Neural cell (in vitro differentiated cells): ENCODE measurements around the gene NUP98. TPM values are rescaled to one million over a fixed set of nuclear protein-coding genes. Genes with fewer than 3 reads are reported as not detected.

Source experiments
- H2AFZ ChIP-seq: fragments of 200-600, 300-800 bp; sonication (generic), shearing (Covaris generic); 2 replicates; pipeline ENCODE4 v1.6.0; 2014; ENCODE audit warnings: low read depth, mild to moderate bottlenecking, antibody characterized with exemption, low read length, moderate library complexity
- H3F3A ChIP-seq: fragments of 200-600 bp; shearing (Covaris generic); 2 replicates; pipeline ENCODE4 v1.6.1; 2016; ENCODE audit warnings: mild to moderate bottlenecking, moderate library complexity, mixed read lengths, antibody characterized with exemption, low read length; ENCODE audit not compliant: insufficient read depth, poor library complexity, severe bottlenecking
- H3K27ac ChIP-seq: fragments of 200-600, 300-800 bp; sonication (generic), shearing (Covaris generic); 2 replicates; pipeline ENCODE4 v1.5.1; 2014; ENCODE audit warnings: mild to moderate bottlenecking, low read length, moderate library complexity
- H3K27me3 ChIP-seq: fragments of 300-800, 200-600 bp; sonication (generic), shearing (Covaris generic); 2 replicates; pipeline ENCODE4 v1.6.0; 2014; ENCODE audit warnings: mild to moderate bottlenecking, low read depth, low read length, moderate library complexity; ENCODE audit not compliant: insufficient read depth
- H3K36me3 ChIP-seq: fragments of 300-800, 200-600 bp; sonication (generic), shearing (Covaris generic); 2 replicates; pipeline ENCODE4 v1.5.1; 2014; ENCODE audit warnings: mild to moderate bottlenecking, antibody characterized with exemption, low read length, moderate library complexity; ENCODE audit not compliant: insufficient read depth
- H3K4me2 ChIP-seq: fragments of 300-800, 200-600 bp; sonication (generic), shearing (Covaris generic); 2 replicates; pipeline ENCODE4 v1.6.0; 2014; ENCODE audit warnings: mild to moderate bottlenecking, low read length
- H3K4me3 ChIP-seq: fragments of 300-800, 200-600 bp; sonication (generic), shearing (Covaris generic); 2 replicates; pipeline ENCODE4 v1.5.1; 2014; ENCODE audit warnings: mild to moderate bottlenecking, low read length, moderate library complexity
- H3K79me2 ChIP-seq: fragments of 200-600 bp; shearing (Covaris generic); replicated peaks from 2 replicates; pipeline ENCODE4 v1.6.0; 2014; ENCODE audit warnings: mild to moderate bottlenecking, low read length, moderate library complexity; ENCODE audit not compliant: insufficient read depth
- H3K9ac ChIP-seq: fragments of 300-800, 200-600 bp; sonication (generic), shearing (Covaris generic); 2 replicates; pipeline ENCODE4 v1.6.1; 2016; ENCODE audit warnings: mild to moderate bottlenecking, low read length, mixed read lengths
- H3K9me2 ChIP-seq: fragments of 200-600 bp; shearing (Covaris generic); 2 replicates; pipeline ENCODE4 v1.6.1; 2016; ENCODE audit warnings: mild to moderate bottlenecking, low read length, mixed read lengths; ENCODE audit not compliant: insufficient read depth
- H3K9me3 ChIP-seq: fragments of 200-600, 300-800 bp; sonication (generic), shearing (Covaris generic); 2 replicates; pipeline ENCODE4 v1.6.1; 2016; ENCODE audit warnings: mild to moderate bottlenecking, mixed run types, low read length, moderate library complexity, mixed read lengths
- H4K20me1 ChIP-seq: fragments of 200-600 bp; shearing (Covaris generic); 2 replicates; pipeline ENCODE4 v1.6.1; 2016; ENCODE audit warnings: mild to moderate bottlenecking, mixed run types; ENCODE audit not compliant: insufficient read depth
- CTCF ChIP-seq: fragments of 450-650 bp; IDR thresholded peaks from 2 replicates; pipeline ENCODE4 v1.5.1; 2014; ENCODE audit warnings: antibody characterized with exemption, mild to moderate bottlenecking, moderate library complexity; ENCODE audit not compliant: poor library complexity, severe bottlenecking
- EP300 ChIP-seq: fragments of 450-650 bp; conservative IDR thresholded peaks from 2 replicates; pipeline ENCODE4 v1.6.1; 2014; ENCODE audit warnings: antibody characterized with exemption, mild to moderate bottlenecking, moderate library complexity; ENCODE audit not compliant: poor library complexity, severe bottlenecking
- EZH2 ChIP-seq: fragments of 200-600, 300-800 bp; shearing (Covaris generic), sonication (generic); IDR thresholded peaks from 2 replicates; pipeline ENCODE4 v1.6.1; 2014; ENCODE audit warnings: antibody characterized with exemption, low read length, borderline replicate concordance, mild to moderate bottlenecking; ENCODE audit not compliant: insufficient read depth, poor library complexity, severe bottlenecking
- MXI1 ChIP-seq: fragments of 450-650 bp; conservative IDR thresholded peaks from 2 replicates; pipeline ENCODE4 v1.6.1; 2014; ENCODE audit warnings: antibody characterized with exemption, mild to moderate bottlenecking; ENCODE audit not compliant: poor library complexity, severe bottlenecking
- POLR2AphosphoS5 ChIP-seq: IDR thresholded peaks from 2 replicates; pipeline ENCODE4 v1.6.1; 2012
- RAD21 ChIP-seq: fragments of 450-650 bp; conservative IDR thresholded peaks from 2 replicates; pipeline ENCODE4 v1.6.1; 2014; ENCODE audit warnings: antibody characterized with exemption, mild to moderate bottlenecking, moderate library complexity
- SMC3 ChIP-seq: fragments of 450-650 bp; conservative IDR thresholded peaks from 2 replicates; pipeline ENCODE4 v1.6.1; 2014; ENCODE audit warnings: antibody characterized with exemption, mild to moderate bottlenecking, moderate library complexity; ENCODE audit not compliant: poor library complexity
- TAF1 ChIP-seq: IDR thresholded peaks from 2 replicates; pipeline ENCODE4 v1.6.1; 2012; ENCODE audit warnings: low read depth
- polyA plus RNA-seq: library from polyadenylated mRNA; depleted of rRNA; stranded (reverse); fragments of >200 nt; gene quantifications from 2 replicates; pipeline ENCODE4 v1.2.3, GENCODE V29; 2014
- TF ChIP-seq, protein P1 (sequence below): IDR thresholded peaks from 2 replicates; pipeline ENCODE4 v1.6.1; 2012; ENCODE audit warnings: borderline replicate concordance

Gene NUP98
- polyA plus RNA-seq, 1 donor from 2014 or later: 28.9 TPM

DNA sequence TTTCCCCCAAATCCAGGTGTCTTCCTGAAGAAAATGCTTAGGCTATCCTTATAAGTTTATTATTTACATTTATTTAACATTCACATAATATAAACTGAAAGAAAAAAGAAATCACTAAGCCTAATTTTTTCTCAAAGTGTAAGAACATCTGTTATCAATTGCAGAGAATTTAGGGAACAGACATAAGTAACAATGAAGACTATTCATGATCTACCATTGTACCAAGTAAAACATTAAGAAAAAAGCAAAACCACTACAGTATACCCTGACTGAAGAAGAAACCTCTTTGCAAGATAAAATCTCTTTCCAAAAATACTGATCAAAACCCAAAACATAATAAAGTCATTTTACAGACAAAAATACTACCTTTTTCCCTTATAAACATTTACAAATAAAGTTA lies 60.5 kb downstream of the NUP98 start:
- Histone ChIP-seq H3K9me2 (no peaks in the 10 kb centered on the region), H2AFZ (no peak overlapping the region), H3K36me3 (no peaks in the 10 kb centered on the region), H3K27me3 (no peaks in the 10 kb centered on the region), H3K9me3 (no peaks in the 10 kb centered on the region), H3K4me2 (no peak overlapping the region), H3K27ac (no peak overlapping the region), H3K9ac (no peak overlapping the region), H4K20me1 (no peaks in the 10 kb centered on the region), H3K79me2 (no peaks in the 10 kb centered on the region), H3F3A (no peaks in the 10 kb centered on the region), H3K4me3 (no peak overlapping the region)
- TF ChIP-seq EP300 (no peak), MXI1 (no peak), EZH2 (no peak), RAD21 (no peak), TAF1 (no peak), POLR2AphosphoS5 (no peak), CTCF (no peak), SMC3 (no peak)
- TF ChIP-seq, protein P1, sequence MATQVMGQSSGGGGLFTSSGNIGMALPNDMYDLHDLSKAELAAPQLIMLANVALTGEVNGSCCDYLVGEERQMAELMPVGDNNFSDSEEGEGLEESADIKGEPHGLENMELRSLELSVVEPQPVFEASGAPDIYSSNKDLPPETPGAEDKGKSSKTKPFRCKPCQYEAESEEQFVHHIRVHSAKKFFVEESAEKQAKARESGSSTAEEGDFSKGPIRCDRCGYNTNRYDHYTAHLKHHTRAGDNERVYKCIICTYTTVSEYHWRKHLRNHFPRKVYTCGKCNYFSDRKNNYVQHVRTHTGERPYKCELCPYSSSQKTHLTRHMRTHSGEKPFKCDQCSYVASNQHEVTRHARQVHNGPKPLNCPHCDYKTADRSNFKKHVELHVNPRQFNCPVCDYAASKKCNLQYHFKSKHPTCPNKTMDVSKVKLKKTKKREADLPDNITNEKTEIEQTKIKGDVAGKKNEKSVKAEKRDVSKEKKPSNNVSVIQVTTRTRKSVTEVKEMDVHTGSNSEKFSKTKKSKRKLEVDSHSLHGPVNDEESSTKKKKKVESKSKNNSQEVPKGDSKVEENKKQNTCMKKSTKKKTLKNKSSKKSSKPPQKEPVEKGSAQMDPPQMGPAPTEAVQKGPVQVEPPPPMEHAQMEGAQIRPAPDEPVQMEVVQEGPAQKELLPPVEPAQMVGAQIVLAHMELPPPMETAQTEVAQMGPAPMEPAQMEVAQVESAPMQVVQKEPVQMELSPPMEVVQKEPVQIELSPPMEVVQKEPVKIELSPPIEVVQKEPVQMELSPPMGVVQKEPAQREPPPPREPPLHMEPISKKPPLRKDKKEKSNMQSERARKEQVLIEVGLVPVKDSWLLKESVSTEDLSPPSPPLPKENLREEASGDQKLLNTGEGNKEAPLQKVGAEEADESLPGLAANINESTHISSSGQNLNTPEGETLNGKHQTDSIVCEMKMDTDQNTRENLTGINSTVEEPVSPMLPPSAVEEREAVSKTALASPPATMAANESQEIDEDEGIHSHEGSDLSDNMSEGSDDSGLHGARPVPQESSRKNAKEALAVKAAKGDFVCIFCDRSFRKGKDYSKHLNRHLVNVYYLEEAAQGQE: no peak

- TF ChIP-seq RAD21 (no peak), EZH2 (no peak), MXI1 (no peak), EP300 (no peak), SMC3 (no peak), TAF1 (no peak), CTCF (no peak), POLR2AphosphoS5 (no peak)
- TF ChIP-seq, protein P1: no peak
- Histone ChIP-seq H3K9me2 (no peaks in the 10 kb centered on the region), H2AFZ (no peak overlapping the region), H3K9me3 (no peaks in the 10 kb centered on the region), H3K27me3 (no peaks in the 10 kb centered on the region), H3K27ac (no peak overlapping the region), H3K9ac (no peak overlapping the region), H4K20me1 (no peaks in the 10 kb centered on the region), H3K79me2 (no peaks in the 10 kb centered on the region), H3F3A (no peaks in the 10 kb centered on the region), H3K4me2 (no peak overlapping the region), H3K36me3 (no peaks in the 10 kb centered on the region), H3K4me3 (no peak overlapping the region)
These were observed 61.5 kb downstream of the NUP98 start for GRCh38 chr11:3735827-3736226.
